Measurements from ENCODE around the gene HAPLN1.

Gene HAPLN1

GRCh38 chr5:83641946-83642345 is 78.7 kb downstream of the HAPLN1 start:
- DNase-seq (ENCODE audit: low spot score): no peak

- DNase-seq (ENCODE audit: low spot score): no peak
Observed at GRCh38 chr5:83639911-83640310, 80.7 kb downstream of the HAPLN1 start.

DNA sequence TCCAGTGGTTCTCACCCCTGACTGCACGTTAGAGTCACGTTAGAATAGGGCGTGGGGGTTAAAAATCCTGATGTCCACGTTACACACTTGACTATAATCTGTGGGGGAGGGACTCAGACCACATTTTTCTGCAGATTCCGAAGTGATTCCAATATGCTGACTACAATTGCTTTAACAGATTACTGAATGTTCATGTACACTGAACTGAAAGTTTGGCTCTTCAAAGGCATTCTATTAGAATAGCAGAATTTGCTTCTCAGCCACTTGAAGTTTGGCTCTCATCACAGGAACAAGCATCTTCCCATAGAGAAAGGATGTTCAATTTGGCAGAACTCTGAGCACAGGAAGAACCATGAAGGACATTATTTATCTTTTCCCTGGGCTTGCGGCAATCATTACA is 84.5 kb downstream of the HAPLN1 start:
- no peak for DNase-seq (ENCODE audit: low spot score)

DNA sequence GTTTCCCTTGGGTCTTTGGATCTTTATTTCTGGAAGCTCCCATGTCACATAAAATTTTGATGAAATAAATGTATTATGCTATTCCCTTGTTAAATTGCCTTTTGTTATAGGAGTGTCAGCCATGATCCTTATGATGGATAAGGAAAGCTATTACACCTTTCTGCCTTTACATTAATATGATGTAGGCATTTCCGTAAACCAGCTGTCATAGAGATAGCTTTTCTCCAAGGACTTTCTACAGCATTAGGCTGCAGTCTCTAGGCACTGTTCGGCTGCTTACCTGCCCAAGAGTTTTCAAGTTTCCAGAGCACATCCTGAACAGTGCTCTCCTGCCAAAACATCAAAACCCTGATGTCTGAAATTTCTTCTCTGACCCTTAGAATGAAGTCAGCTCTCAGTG is 87.4 kb downstream of the HAPLN1 start:
- no peak for DNase-seq (ENCODE audit: low spot score)

DNA sequence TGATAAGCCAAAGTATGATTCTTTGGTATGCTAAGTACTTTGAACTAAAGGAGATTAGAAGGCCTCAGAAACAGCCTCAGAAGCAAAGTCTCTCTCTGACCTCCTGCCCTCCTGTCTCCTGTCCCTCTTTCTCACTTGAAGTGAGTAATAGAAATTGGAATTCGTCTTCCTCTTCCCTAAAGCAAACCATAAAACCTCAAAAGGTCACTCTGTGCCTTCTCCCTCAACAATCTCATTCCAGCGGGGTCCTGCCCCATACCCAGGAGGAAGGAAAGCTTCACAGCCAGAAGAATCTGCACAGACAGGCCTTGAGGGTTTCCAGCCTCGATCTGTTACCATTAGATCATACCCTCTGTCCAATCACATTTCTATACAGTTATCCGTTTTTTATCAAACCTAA is 87.8 kb downstream of the HAPLN1 start:
- no peak for DNase-seq (ENCODE audit: low spot score)

GRCh38 chr5:83628360-83628759 is 92.3 kb downstream of the HAPLN1 start:
- DNase-seq (ENCODE audit: low spot score): no peak

DNA sequence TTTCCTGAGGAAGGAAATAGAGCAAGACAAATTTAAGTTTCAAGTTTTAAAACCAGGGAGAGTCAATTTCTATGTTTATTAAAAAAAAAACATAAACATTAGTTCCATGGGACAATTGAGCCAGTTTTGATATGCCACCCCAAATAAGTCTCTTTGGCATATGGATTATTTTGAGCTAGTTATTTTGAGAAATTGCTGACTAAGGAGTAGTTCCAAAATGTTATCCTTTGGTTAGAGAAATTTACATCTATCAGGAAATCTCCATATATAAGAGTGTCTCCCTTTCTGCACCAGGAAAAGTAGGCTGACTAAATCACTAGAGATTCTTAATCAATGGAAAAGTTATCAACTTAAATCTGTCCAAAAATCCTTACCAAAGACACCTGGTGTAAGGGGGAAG is 105.8 kb downstream of the HAPLN1 start:
- no peak for DNase-seq (ENCODE audit: low spot score)

- DNase-seq (ENCODE audit: low spot score): peak; percentile 73
Observed at GRCh38 chr5:83608122-83608521, 112.5 kb downstream of the HAPLN1 start.

GRCh38 chr5:83595217-83595616 is 125.4 kb downstream of the HAPLN1 start:
- DNase-seq (ENCODE audit: low spot score): no peak

DNA sequence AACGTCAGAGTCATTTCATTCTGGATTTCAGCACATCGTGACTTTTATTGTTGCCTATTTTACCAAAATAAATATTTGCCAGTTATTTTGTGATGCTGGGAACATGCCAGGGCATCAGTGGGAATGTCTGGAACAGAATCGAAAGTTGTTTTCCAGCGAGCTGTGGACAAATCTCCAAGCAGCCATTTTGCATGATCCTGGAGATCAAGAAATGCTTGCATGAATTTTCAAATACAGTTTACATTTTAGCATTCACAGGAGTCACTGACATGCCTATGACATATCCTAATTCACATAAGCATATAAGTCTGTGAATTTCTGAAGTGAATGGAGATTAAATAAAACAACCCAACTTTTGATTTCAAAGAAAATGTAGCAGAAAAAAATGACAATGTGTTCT is 129.7 kb downstream of the HAPLN1 start:
- DNase-seq (ENCODE audit: low spot score): no peak

DNA sequence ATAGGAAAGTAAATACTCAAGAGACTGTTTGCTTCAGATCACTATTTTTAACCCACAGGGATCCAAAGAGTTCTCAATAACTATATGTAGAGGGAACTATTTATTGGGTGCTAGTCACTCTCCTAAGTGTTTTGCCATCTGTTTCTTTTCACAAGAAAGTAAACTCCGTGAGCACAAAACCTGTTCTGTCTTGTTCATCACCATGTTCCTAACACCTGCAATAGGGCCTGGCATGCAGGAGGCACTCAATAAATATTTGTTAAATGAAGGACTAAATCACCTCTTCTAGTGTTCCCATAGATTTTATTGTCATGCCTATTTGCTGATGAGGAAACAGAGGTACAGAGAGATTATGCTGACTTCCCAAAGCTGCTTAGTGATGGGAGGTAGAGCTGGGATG is 130.9 kb downstream of the HAPLN1 start:
- DNase-seq (ENCODE audit: low spot score): no peak

Measured in D341Med (cell line).